Stimulated activated CD8-positive, alpha-beta memory T cell treated with anti-CD3 and anti-CD28 coated beads, Interleukin-4, amount 100 ng/mL, for 24 hours (primary cell): Measurements from ENCODE around the gene A4GNT.
"Not testable (repeated sequence)": the region's sequence is repeated elsewhere in the genome, so short reads cannot be mapped to it uniquely, and the experiment has no call there.

Experiments
- DNase-seq: peaks from one replicate; pipeline ENCODE4 v3.0.0-alpha.2; 2020; ENCODE audit warnings: low read depth

A4GNT gene

DNA sequence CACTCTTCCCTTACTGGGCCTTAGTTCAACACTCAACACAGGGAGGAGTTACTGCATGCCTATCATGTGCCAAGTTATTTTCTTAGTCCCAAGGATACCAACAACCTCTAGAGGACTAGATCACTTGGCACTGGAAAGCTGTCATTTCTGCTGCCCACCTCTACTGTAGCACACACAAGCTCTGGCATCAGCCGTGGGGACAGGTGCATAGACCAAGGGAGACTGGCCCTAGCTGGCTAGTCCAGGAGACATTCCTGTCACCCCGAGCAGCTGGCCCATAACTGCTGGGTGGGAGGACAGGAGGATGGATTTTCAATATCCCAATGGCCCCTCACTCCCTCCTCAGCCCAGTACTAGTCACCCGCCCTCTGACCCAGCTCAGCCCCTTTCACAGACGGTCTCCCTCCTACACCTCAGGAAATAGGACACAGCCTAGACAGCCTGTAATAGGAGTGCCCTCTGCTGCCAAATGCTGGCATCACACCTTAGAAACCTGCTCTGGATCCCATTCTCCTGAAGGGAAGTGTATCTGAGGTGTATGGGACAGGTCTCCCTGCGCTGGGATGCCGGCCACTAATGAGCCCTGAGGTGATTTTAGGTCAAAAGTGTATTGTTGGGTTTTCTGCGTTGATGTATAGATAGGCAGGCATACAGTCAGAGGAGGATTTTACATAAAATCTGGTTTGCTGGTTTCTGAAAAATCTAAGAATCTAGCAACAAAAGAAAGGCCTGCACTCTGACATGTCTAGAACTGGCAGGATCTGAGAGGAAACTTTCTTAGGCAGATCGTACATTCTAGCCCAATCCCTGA lies 13.4 kb downstream of the A4GNT start:
- DNase-seq = peak; percentile 41

DNA sequence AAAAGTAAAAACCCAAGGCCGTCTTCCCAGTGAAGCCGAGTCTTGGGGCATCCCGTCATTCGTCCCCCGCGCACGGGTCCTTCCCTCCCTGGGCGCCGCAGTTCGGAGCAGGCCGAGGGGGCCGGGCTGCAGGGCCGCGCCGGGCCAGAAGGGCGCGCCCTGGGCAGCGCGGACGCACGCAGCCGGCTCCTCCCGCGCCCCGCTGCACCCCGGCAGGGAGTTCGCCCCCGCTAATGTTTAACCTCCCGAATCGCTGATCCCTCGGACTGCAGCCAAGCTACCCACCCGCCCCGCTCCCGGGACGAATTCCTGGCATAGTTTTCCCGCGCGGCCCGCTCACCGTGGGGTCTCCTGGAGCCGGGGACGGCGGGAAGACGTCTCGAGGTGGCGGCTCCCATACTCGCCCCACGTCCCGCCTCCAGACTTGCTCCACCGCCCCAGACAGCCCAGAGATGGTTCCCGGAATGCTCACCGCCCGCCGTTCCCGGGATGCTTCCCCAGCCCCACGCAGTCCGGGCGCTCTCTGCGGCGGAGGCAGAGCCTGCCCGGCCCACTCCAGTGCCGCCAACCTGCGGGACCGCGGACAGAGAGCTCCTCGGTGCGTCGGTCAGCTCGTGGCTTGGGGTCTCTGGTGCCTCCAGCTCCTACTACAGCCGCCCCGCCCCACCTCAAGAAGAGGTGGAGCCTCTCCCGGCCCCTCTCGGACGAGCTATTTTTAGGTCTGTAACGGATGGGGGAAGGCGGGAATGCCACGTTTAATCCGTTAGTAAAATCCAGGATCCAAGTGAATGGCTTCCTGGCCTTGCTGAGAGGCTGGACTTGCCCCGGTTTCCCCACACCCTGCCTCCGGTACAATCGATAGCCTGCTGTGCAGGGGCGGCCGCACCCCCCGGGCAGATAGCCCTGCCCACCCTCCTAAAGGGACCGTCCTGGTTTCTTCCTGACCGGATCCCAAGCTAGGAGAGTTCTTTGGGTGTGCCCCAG lies 16.9 kb downstream of the A4GNT start, which contains the start of gene DZIP1L:
DZIP1L (minus strand) TSS at position 621 of the 984 bp plus-strand sequence. CDS start 11,637 bp downstream, outside the sequence.
- peak; percentile 13 for DNase-seq

DNA sequence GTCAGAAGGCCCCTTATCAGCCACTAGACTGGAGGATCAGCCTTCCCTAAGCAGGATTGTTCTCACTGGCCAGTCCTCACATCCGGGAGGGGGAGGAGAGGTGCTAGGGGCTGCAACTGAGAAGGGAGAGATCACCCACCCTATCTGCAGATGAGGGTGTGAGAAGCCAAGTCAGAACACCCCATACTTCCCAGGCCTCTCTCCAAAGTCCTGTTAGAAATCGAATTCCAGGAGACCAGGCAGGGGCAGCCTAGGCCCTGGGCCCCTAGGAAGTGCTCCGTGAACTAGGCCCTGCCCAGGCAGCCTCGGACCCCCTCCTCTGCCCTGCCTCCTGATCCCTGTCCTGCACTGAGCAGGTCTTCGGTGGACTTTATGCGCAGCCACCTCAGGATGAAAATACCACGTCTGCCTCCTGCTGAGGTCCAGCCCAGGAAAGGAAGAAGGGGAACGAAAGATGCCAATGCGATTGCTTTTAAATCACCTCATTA lies 17.7 kb downstream of the A4GNT start:
- DNase-seq = no peak

DNA sequence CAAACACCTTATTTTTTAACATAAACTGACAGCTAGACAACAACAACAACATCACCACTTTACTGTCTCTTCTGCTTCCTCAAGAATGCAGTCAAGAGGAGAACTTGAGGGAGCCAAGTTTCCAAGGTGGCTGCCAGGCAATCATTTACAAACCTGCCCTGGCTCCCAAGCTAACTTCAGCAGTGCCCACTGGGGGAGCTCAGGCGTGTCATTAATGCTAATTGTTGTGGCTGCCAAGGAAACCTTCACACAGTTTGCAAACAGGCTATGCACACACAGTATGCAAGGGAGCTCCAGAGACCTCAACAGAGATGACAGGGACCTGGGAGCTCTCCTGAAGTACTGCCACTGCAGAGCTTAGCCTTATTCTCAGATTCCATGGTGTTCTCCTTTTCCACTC lies 18.9 kb downstream of the A4GNT start:
- no peak for DNase-seq

DNA sequence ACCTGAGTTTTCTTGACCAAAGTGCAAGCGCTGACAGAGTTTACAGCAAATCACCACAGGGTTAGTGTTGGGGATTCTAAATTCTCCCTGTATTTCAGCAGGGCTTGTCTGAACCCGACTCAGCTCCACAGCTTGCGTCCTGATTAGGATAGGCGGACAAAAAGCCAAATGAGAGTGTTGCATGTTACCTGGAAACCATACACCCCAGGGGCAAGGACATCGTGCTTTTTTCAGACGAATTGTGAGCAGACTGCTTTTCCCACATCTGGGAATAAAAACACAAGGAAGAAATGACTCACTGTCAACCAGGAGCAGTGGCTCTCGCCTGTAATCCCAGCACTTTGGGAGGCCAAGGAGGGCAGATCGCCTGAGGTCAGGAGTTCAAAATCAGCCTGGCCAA lies 19.8 kb downstream of the A4GNT start:
- no peak for DNase-seq

DNA sequence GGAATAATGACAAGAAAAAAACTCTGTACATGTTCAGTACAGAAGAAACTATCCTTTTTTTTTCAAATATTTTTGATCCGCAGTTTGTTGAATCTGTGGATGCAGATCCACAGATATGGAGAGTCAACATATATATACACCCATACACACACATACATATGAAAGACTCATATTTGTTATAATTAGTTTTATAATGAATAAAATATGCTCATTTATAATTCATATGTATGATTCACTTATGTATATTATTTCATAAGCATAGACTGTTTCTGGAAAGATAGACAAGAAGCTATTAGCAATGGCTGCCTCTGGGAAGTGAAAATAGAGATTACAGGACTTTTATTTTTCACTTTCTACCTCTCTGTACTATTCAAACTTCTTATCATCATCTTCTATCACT lies 26.6 kb downstream of the A4GNT start:
- no peak for DNase-seq

DNA sequence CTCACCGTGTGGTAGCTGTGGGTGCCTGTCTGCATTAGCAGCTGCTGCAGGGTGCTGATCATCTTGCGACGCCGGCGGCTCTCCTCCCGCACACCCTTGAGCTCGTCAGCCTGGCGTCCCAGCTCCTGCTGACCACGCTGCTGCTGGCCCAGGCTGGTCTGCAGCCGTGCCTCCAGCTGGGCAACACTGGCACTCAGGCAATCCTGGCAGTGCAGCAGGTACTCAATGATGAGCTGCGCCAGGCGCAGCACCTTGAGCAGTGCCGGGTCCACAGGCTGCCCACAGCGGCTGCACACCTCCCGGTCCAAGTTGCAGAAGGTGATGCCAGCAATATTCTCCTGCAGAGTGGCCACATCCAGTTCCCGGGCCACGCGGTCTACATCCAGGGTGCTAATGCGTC lies 28.7 kb downstream of the A4GNT start:
- DNase-seq = no peak

DNA sequence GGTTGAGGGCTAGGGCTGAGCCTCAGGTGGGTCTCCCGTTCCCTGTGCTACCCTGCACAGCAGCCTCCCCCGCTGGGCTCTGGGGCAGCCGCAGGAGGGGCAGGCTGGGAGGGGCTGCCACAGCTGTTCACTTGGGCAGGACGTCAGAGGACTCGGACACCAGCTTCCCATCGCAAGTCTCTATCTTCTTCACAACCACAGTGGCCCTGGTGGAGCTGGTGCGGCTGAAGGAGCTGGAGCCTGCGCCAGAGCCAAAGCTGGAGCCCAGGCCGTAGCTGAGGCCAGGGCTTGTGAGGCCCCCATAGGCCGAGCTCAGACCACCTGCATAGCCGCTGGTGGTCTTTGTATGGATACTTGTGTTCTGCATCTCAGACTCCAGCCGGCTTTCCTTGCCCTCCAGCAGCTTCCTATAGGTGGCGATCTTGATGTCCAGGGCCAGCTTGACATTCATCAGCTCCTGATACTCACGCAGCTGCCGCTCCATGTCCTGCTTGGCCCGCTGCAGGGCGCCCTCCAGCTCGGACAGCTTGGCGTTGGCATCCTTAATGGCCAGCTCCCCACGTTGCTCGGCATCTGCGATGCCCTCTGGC lies 30.7 kb downstream of the A4GNT start:
- not testable (repeated sequence) for DNase-seq

DNA sequence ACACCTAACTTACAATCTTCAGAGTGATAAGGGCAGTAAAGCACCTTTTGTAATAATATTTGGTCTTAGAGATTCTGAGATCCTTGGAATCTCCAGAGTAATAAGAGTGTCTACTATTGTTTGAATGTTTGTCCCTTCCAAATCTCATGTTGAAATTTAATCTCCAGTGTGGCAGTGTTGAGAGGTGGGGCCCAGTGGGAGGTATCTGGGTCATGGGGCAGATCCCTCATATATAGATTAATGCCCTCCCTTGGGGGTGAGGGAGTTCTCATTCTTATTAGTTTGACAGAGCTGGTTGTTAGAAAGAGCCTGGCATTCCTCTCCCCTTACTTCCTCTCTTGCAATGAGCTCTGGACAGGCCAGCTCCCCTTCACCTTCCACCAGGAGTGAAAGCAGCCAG lies 32.8 kb downstream of the A4GNT start:
- no peak for DNase-seq

DNA sequence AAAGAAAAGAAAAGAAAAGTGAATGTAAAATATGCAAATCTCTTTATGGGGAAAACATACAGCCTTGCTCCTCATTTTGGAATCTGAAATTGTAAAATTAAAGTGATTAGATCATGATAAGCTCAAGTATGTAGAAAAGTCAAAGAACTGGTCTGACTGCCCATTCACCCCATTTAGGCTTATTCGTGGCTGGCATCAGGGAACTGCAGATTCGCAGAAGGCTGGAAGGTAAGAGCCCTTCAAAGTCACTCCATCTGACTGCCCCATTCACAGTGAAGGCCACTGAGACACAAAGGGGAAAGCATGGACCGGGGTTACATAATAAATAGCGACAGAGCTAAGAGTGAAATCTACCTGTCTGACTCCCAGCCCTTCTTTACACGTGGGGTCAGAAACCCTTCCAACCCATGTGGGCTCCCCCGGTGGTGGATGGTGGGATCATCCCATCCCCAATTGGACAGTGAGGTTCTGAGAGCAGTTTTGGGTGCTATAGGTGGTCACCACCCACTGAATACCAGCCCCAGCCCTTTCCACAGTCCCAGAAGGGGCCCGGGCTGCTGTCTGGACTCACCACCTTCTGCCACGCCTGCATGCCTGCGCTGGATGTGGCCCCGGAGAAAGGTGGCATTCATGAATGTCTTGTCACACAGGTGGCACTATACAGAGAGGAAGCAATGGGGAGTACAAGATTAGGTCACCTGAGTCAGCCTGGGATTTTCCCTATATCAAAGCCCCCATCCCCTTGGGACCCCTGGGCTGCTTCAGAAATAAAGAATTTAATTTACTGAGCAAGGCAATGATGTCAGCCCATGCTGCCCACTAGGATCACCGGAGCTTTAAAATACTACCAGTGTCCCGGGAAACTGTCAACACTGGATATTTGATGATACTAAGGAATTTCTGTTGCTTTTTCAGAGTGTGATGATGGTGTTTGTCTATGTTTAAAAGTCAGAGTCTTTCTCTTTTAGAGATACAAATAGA lies 34.7 kb downstream of the A4GNT start:
- DNase-seq = no peak

DNA sequence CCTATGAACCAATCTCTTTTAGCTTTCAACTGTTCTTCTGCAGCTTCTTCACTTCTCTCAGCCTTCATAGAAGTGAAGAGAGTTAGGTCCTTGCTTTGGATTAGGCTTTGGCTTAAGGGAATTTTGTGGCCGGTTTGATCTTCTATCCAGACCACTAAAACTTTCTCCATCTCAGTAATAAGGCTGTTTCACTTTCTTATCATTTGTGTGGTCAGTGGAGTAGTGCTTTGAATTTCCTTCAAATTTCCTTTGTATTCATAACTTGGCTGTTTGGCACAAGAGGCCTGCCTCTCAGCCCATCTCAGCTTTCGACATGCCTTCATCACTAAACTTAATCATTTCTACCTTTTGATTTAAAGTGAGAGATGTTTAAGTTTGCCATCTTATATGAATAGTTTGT lies 38.5 kb downstream of the A4GNT start:
- no peak for DNase-seq

DNA sequence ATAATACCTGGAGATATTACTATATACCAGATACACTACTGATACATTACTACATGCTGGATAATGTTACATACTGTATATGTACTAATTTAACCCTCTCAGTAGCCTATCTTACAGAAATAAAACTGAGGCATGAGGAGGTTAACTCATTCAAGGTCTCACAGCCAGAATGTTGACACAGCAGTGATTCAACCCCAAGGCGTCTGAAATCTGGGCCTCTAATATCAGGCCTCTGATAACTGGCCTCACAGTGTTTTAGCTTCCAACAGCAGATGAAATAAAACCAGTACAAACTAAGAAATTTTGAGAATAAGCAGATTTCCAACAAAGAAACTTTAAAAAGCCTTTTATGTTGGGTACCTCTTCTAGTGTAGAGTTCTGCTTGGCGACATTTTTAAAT lies 40.2 kb downstream of the A4GNT start:
- DNase-seq = no peak

DNA sequence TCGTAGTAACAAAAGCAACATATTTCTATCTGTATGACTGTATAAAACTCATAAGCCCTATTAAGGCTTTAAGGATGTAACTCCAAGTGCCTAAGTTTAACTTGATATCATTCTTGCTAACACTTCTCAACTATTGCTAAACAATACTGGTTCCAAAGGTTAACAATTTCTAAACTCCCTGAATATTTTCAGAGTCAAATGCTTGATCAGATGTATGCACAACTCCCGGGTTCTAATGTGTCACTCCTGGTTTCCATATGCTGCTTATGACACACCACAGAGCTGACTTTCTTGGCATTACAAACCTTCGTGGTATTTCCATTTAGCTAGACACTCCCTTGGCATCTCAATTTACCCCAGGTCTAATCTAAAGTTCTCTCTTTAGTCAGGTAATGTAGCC lies 43.1 kb downstream of the A4GNT start:
- DNase-seq = no peak

DNA sequence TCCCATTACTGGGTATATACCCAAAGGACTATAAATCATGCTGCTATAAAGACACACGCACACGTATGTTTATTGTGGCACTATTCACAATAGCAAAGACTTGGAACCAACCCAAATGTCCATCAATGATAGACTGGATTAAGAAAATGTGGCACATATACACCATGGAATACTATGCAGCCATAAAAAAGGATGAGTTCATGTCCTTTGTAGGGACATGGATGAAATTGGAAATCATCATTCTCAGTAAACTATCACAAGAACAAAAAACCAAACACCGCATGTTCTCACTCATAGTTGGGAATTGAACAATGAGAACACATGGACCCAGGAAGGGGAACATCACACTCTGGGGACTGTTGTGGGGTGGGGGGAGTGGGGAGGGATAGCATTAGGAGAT lies 46.4 kb downstream of the A4GNT start:
- DNase-seq = not testable (repeated sequence)

DNA sequence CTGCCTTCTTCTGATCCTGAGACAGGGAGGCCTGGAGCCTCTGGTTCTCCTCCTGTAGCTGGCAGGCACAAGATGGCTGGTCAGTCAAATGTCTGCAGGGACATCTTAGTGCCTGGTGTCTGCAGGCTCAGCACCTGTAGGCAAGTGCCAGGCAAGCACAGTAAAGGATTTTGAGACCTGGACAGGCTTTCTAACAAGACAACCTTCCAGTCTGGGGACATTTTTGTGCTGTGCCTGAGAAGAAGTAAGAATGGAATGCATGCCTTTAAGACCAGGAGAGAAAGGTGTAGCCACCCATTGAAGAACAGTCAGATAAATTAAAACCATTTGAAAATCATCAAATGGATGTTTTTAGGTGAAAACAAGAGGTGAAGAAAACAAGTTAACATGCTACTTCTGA lies 48.0 kb downstream of the A4GNT start:
- DNase-seq = no peak

DNA sequence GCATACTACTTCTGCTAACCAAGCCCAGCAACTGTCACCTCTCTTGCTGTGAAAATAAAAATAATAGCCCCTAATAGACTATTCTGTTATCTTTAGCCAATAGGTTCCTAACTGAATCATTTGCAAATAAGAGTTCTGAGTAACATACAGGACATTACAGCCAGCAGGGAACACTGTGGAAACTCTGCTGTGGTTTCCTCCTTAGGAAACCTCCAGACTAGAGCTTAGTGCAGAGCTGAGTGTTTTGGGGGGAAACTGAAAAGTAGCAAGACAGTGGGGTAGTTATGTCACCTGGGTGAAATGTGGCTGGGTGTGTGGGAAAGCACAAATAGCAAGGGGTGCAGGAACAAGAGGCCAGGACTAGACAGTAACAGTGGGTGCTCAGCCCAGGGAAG lies 49.2 kb downstream of the A4GNT start:
- no peak for DNase-seq

DNA sequence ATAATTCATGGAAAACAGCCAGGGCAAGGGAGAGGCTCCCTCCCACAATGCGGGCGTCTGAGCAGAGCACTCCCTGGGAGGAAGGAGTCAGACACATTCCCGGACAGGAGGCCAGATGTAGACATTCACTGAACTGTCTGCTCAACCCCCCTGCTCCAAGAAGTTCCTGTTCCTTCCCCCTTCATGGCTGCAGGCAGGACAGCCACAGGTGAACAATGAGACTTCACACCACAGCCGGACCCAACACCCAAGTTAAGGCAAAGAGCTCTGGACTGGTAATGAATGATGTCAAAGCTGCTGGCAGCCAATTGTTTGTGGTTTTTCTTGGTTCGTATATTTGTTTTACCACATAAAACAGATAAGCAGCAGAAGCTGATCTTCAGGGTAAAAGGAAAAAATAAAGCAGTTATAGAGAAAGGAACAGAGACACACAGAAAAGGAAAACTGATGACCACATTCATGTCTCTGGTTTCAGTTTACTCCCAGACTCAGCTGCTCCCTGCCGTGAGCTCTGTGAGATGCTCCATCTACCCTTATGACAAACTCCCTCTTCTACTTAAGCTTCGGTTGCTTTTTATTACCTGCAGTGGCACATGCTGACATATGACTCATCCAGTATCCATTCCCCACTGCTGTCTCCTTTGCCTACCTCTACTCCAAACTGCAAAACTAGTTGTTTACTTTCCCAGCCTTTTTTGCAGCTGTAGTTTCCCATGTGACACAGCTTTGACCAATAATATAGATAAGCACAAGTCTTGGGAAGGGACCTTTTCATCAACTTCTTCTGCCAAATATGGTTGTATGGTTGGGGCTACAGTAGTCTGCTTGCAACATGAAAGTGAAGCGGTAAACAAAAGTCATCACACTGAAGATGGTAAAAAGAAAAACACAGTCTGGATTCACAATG lies 49.9 kb downstream of the A4GNT start:
- no peak for DNase-seq

DNA sequence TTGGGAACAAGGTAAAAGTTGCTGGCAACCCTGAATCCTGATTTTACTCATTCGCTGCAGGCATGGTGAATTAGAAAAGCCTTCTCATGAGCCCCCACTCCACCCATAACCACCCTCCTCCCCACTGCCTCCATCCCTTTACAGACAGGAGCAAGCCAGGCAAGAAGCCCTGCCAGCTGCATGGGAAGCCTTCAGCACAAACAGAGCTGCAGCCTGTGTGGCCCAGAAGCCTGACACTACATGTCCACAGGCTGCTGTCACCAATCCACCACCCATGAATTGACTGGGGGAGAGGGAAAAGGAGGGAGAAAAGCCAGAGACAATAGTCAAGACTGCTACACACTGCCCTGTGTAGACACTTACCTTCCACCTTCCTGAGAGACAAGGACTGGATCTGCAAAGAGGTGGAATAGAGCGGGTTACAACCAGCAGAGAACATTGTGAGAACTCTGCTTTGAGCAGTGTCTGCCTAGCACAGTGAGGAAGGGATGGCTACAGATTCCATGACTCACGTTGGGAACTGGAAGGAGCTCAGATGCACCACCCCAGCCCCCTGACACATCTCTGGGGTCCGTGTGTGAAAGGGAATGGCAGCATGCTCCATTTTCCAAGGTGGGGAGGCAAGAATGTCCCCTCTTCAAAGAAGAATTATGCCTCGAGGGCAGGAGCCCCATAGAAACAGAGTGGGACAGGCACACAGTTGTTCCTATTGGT lies 50.7 kb downstream of the A4GNT start:
- DNase-seq = no peak

DNA sequence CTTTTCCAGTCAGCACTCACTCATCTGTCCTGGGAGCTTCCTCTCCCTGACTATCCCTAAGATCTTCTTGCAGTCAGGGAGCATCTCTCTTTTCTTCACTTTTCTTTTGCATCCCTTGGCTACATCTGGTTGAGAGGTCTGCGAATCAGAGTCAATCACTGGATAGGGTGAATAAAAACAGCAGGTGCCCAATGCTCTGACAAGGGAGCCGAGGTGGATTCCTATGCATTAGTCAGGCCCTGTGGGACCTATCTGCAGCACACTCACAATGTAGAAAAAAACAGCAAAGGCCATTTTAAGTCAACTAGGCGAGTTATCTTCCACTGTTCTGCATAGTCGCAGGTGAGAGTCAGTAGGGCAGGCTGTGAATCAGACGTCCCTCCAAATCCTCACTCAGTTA lies 52.3 kb downstream of the A4GNT start:
- DNase-seq = no peak
